Chondrocyte (in vitro differentiated cells): ENCODE results near the gene IBA57. TPM values are rescaled to one million over a fixed set of nuclear protein-coding genes. Genes with fewer than 3 reads are reported as not detected.
A peak's percentile ranks its signal among the peaks of the same experiment; 100 is the strongest.

Experiments
- DNase-seq: peaks from one replicate; pipeline ENCODE4 v3.0.0; 2021; ENCODE audit warnings: mixed read lengths, low spot score
- H3K27ac Mint-ChIP-seq: one replicate; pipeline ENCODE4 v1.8.0; 2021; ENCODE audit warnings: mild to moderate bottlenecking, moderate library complexity, mixed read lengths; ENCODE audit not compliant: unreplicated experiment
- H3K27me3 Mint-ChIP-seq: 2 replicates; pipeline ENCODE4 v1.8.0; 2021; ENCODE audit warnings: low read depth, mixed read lengths
- H3K36me3 Mint-ChIP-seq: 2 replicates; pipeline ENCODE4 v1.8.0; 2021; ENCODE audit warnings: low read depth, mixed read lengths
- H3K4me1 Mint-ChIP-seq: 2 replicates; pipeline ENCODE4 v1.8.0; 2021; ENCODE audit warnings: low read depth, mild to moderate bottlenecking, mixed read lengths
- H3K4me3 Mint-ChIP-seq: one replicate; pipeline ENCODE4 v1.8.0; 2021; ENCODE audit warnings: mild to moderate bottlenecking, moderate library complexity, mixed read lengths; ENCODE audit not compliant: unreplicated experiment
- H3K9me3 Mint-ChIP-seq: 2 replicates; pipeline ENCODE4 v1.8.0; 2021; ENCODE audit warnings: low read depth, mixed read lengths
- CTCF ChIP-seq: fragments of 200-600 bp; sonication (generic); IDR thresholded peaks from 2 replicates; pipeline ENCODE4 v1.5.0; 2021; ENCODE audit warnings: antibody characterized with exemption, mild to moderate bottlenecking, moderate library complexity
- total RNA-seq: library from RNA; stranded (reverse); gene quantifications from 3 replicates; pipeline ENCODE4 v1.2.1, GENCODE V29; 2021

Gene IBA57
- total RNA-seq, 1 donor from 2014 or later = 5.2 TPM

- no peak overlapping the region for H3K27ac Mint-ChIP-seq
- peak overlapping the region; percentile 6 for H3K4me3 Mint-ChIP-seq
- H3K4me1 Mint-ChIP-seq = no peaks in the 10 kb centered on the region
- DNase-seq = no peak
- H3K9me3 Mint-ChIP-seq = no peaks in the 10 kb centered on the region
- TF ChIP-seq CTCF = no peak
- H3K36me3 Mint-ChIP-seq = peaks cover 3% of the 10 kb centered on the region
- no peaks in the 10 kb centered on the region for H3K27me3 Mint-ChIP-seq
Measured at GRCh38 chr1:228214921-228215662, 49.5 kb downstream of the IBA57 start.

- Mint-ChIP-seq H3K36me3 (peaks cover 3% of the 10 kb centered on the region), H3K27ac (no peak overlapping the region), H3K9me3 (no peaks in the 10 kb centered on the region), H3K4me3 (no peak overlapping the region), H3K27me3 (no peaks in the 10 kb centered on the region), H3K4me1 (no peaks in the 10 kb centered on the region)
- DNase-seq = no peak
- TF ChIP-seq CTCF = no peak
Measured at GRCh38 chr1:228215663-228216116, 50.1 kb downstream of the IBA57 start.

GRCh38 chr1:228216371-228217320 lies 51.0 kb downstream of the IBA57 start:
- no peak overlapping the region for H3K4me3 Mint-ChIP-seq
- no peaks in the 10 kb centered on the region for H3K9me3 Mint-ChIP-seq
- no peak overlapping the region for H3K27ac Mint-ChIP-seq
- TF ChIP-seq CTCF = no peak
- no peaks in the 10 kb centered on the region for H3K4me1 Mint-ChIP-seq
- DNase-seq = no peak
- H3K27me3 Mint-ChIP-seq = no peaks in the 10 kb centered on the region
- peaks cover 3% of the 10 kb centered on the region for H3K36me3 Mint-ChIP-seq

GRCh38 chr1:228217551-228218344 lies 52.1 kb downstream of the IBA57 start:
- Mint-ChIP-seq H3K27ac (peak overlapping the region; percentile 1), H3K4me3 (no peak overlapping the region), H3K36me3 (peaks cover 3% of the 10 kb centered on the region), H3K27me3 (no peaks in the 10 kb centered on the region), H3K9me3 (no peaks in the 10 kb centered on the region), H3K4me1 (no peaks in the 10 kb centered on the region)
- DNase-seq = no peak
- peak; percentile 73 for TF ChIP-seq CTCF
